Right lobe of liver (tissue), 6 donors: ENCODE data around the gene CORT. TPM values are rescaled to one million over a fixed set of nuclear protein-coding genes. Genes with fewer than 3 reads are reported as not detected.

Experiments
- ATAC-seq, 4 donors: fragments of 200-7000 bp; cut with Tn5 transposase; one replicate each; pipeline ENCODE4 v1.9.1; 2020; ENCODE audit warnings: mild to moderate bottlenecking in 4 of 4, moderate library complexity in 4 of 4
- DNase-seq, 3 donors: peaks; one replicate each; pipeline ENCODE4 v3.0.0-alpha.2; 2020
- H3K27ac ChIP-seq, 3 donors: fragments of 200-600 bp; one replicate each; pipeline ENCODE4 v1.8.0; 2022
- H3K27me3 ChIP-seq, 2 donors: fragments of 200-600 bp; one replicate each; pipeline ENCODE4 v1.8.0; 2022
- H3K36me3 ChIP-seq, 4 donors: fragments of 200-600 bp; sonication (generic) in 1 of 4; one replicate each; pipeline versions ENCODE4 v1.5.1 to v1.8.0; 2017 to 2022; ENCODE audit warnings: control low read depth in 1 of 4
- H3K4me1 ChIP-seq, 4 donors: fragments of 200-600 bp; sonication (generic) in 1 of 4; one replicate each; pipeline versions ENCODE4 v1.5.1 to v1.8.0; 2017 to 2022; ENCODE audit warnings: control low read depth in 1 of 4
- H3K4me3 ChIP-seq, 3 donors: fragments of 200-600 bp; one replicate each; pipeline ENCODE4 v1.8.0; 2022
- H3K9me3 ChIP-seq, 4 donors: fragments of 200-600 bp; sonication (generic) in 1 of 4; one replicate each; pipeline versions ENCODE4 v1.5.1 to v1.8.0; 2017 to 2022; ENCODE audit warnings: control low read depth in 1 of 4
- CTCF ChIP-seq, 4 donors: fragments of 200-600 bp in 3 of 4; fragments of 450-650 bp in 1 of 4; IDR thresholded peaks; one replicate each; pipeline versions ENCODE4 v1.5.1 to v1.8.0; 2016 to 2022; ENCODE audit warnings: antibody characterized with exemption in 4 of 4, mild to moderate bottlenecking in 2 of 4
- POLR2A ChIP-seq: fragments of 450-650 bp; IDR thresholded peaks from one replicate; pipeline ENCODE4 v1.6.1; 2017; ENCODE audit warnings: antibody characterized with exemption, mild to moderate bottlenecking
- WGBS: methylation state at CpG from one replicate; pipeline ENCODE4 v1.1.6; 2018; ENCODE audit warnings: low coverage, low lambda C conversion rate; ENCODE audit not compliant: insufficient coverage; ENCODE audit errors: missing lambda C conversion rate; 5-methylcytosine and 5-hydroxymethylcytosine counted together
- intact Hi-C, 2 donors: fragments of 100-400 bp; cut with DNase I; formaldehyde crosslinking; loops; one replicate each; pipeline versions ENCODE4 v1.11.2 to v1.14.1; 2022
- total RNA-seq, 6 experiments: library from RNA; depleted of rRNA in 2 of 6; stranded (reverse); fragments of >200 nt in 2 of 6; fragmentation: NEBNext Ultra II Directional in 3 of 6; extraction: Animal tissue kit (Norgen Biotek cat#: 25700) in 3 of 6; gene quantifications; one replicate each; pipeline versions ENCODE4 v1.1.0 to v1.2.4, GENCODE V29; 2016 to 2023
- donor health status: DM: no; HTN: yes; CAD: no.
- donor health status: DM: no; HTN: no; CAD: no.
- donor health status: DM: no; HTN: no; CAD: no.
- donor health status: DM: no; HTN: yes; CAD: no.
- donor health status: DM: no; HTN: yes; CAD: no.

Gene CORT
- total RNA-seq, 6 experiments from 2014 or later, result 0.17 TPM; not detected in 5

- intact Hi-C loops, result no loop called here
- Histone ChIP-seq H3K27me3 (no peaks in the 10 kb centered on the region), H3K4me3 (no peak overlapping the region), H3K4me1 (peaks cover 0 to 32% (median 10%) of the 10 kb centered on the region in 4 donors), H3K36me3 (no peaks in the 10 kb centered on the region), H3K27ac (peak overlapping the region in 2 of 3 donors; percentile 73 to 79), H3K9me3 (no peaks in the 10 kb centered on the region)
- ATAC-seq (peak; percentile 75 to 83 (median 80)), DNase-seq (no peak)
- no peak for TF ChIP-seq POLR2A
- no peak for TF ChIP-seq CTCF (IDR thresholded peaks at IDR 0.05)
- 26% methylated on average over 4 of the region's 6 CpGs for WGBS
These were observed 34.7 kb downstream of the CORT start for GRCh38 chr1:10484521-10484920.

- DNase-seq (no peak), ATAC-seq (peak; percentile 82 to 91 (median 89))
- TF ChIP-seq POLR2A (no peak), CTCF (IDR thresholded peaks at IDR 0.05) (no peak)
- Histone ChIP-seq H3K27me3 (no peaks in the 10 kb centered on the region), H3K4me1 (peaks cover 0 to 51% (median 17%) of the 10 kb centered on the region in 4 donors), H3K4me3 (peak overlapping the region in 2 of 3 donors; percentile 24 to 34), H3K9me3 (no peaks in the 10 kb centered on the region), H3K36me3 (no peaks in the 10 kb centered on the region), H3K27ac (peak overlapping the region; percentile 28 to 83 (median 82))
- intact Hi-C loops, result loop anchor here in 1 of 2 donors (5.0 kb wide), 1 partner anchor 57 kb away; the partner anchor contains the start of gene CENPS
- WGBS, result 9% methylated on average over 3 of the region's 4 CpGs
These were observed 39.6 kb downstream of the CORT start for GRCh38 chr1:10489291-10490055.

- peaks cover 0 to 53% (median 19%) of the 10 kb centered on the region in 4 donors for H3K4me1 ChIP-seq
- H3K9me3 ChIP-seq, result no peaks in the 10 kb centered on the region
- no peaks in the 10 kb centered on the region for H3K36me3 ChIP-seq
- DNase-seq (peak in 2 of 3 donors; percentile 74 to 76), ATAC-seq (peak; percentile 7 to 70 (median 52))
- no peak for TF ChIP-seq POLR2A
- TF ChIP-seq CTCF (IDR thresholded peaks at IDR 0.05), result no peak
- 51% methylated on average over 12 of the region's 12 CpGs for WGBS
- intact Hi-C loops, result loop anchor here in 1 of 2 donors (5.0 kb wide), 1 partner anchor 58 kb away; the partner anchor contains the start of gene CENPS
- H3K27ac ChIP-seq, result peak overlapping the region in 2 of 3 donors; percentile 82 to 83
- no peaks in the 10 kb centered on the region for H3K27me3 ChIP-seq
- peak overlapping the region in 2 of 3 donors; percentile 24 to 34 for H3K4me3 ChIP-seq
These were observed 40.6 kb downstream of the CORT start for GRCh38 chr1:10490286-10490970.

- intact Hi-C loops, result loop anchor here in 1 of 2 donors (5.0 kb wide), 1 partner anchor 62 kb away; the partner anchor contains the start of gene CENPS
- Histone ChIP-seq H3K9me3 (no peaks in the 10 kb centered on the region), H3K27me3 (no peaks in the 10 kb centered on the region), H3K27ac (no peak overlapping the region), H3K36me3 (peaks cover 0 to 10% (median 0%) of the 10 kb centered on the region in 4 donors), H3K4me3 (no peak overlapping the region), H3K4me1 (peaks cover 0 to 45% (median 18%) of the 10 kb centered on the region in 4 donors)
- no peak for TF ChIP-seq POLR2A
- TF ChIP-seq CTCF (IDR thresholded peaks at IDR 0.05), result no peak
- ATAC-seq (no peak), DNase-seq (no peak)
- 40% methylated on average over 5 of the region's 5 CpGs for WGBS
These were observed 44.6 kb downstream of the CORT start for GRCh38 chr1:10494418-10494753.
